Measurements from ENCODE around the gene PIAS4.
"Not testable (repeated sequence)": the region's sequence is repeated elsewhere in the genome, so short reads cannot be mapped to it uniquely, and the experiment has no call there.

Gene PIAS4

DNA sequence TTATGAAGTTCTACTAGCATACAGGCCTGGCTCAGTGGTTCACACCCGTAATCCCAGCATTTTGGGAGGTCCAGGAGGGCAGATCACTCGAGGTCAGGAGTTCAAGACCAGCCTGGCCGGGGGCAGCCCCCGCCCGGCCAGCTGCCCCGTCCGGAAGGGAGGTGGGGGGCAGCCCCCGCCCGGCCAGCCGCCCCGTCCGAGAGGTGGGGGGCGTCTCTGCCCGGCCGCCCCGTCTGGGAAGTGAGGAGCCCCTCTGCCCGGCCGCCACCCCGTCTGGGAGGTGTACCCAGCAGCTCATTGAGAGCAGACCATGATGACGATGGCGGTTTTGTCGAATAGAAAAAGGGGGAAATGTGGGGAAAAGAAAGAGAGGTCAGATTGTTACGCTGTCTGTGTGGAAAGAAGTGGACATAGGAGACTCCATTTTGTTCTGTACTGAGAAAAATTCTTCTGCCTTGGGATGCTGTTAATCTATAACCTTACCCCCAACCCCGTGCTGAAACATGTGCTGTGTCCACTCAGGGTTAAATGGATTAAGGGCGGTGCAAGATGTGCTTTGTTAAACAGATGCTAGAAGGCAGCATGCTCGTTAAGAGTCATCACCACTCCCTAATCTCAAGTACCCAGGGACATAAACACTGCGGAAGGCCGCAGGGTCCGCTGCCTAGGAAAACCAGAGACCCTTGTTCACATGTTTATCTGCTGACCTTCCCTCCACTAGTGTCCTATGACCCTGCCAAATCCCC is 8.7 kb upstream of the PIAS4 start:
- DNase-seq (ENCODE audit: low spot score): not testable (repeated sequence)

DNA sequence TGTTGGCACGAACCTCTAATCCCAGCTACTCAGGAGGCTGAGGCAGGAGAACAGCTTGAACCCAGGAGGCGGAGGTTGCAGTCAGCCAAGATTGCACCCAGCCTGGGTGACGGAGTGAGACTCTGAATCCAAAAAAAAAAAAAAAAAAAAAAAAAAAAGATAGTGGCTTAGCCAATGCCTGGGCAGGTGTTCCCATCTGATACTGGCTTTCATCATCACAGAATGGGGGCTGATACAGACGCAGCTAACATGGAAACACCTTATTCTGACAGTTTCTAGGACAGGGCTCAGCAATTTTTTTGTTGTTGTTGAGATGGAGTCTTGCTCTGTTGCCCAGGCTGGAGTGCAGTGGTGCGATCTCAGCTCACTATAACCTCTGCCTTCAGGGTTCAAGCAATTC is 6.7 kb upstream of the PIAS4 start:
- not testable (repeated sequence) for DNase-seq (ENCODE audit: low spot score)

DNA sequence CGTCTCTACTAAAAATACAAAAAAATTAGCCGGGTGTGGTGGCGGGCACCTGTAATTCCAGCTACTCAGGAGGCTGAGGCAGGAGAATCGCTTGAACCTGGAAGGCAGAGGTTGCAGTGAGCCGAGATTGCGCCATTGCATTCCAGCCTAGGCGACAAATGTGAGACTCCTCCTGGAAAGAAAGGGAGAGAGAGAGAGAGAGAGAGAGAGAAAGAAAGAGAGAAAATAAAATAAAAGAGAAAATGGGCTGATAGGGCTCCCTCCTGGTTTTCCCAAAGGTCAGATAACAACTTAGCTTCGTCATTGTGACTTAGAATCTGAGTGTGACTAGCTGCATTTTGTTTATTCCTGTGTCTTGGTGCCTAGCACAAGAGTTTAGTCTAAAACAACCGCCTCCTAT is 2.1 kb upstream of the PIAS4 start:
- DNase-seq (ENCODE audit: low spot score): not testable (repeated sequence)

DNA sequence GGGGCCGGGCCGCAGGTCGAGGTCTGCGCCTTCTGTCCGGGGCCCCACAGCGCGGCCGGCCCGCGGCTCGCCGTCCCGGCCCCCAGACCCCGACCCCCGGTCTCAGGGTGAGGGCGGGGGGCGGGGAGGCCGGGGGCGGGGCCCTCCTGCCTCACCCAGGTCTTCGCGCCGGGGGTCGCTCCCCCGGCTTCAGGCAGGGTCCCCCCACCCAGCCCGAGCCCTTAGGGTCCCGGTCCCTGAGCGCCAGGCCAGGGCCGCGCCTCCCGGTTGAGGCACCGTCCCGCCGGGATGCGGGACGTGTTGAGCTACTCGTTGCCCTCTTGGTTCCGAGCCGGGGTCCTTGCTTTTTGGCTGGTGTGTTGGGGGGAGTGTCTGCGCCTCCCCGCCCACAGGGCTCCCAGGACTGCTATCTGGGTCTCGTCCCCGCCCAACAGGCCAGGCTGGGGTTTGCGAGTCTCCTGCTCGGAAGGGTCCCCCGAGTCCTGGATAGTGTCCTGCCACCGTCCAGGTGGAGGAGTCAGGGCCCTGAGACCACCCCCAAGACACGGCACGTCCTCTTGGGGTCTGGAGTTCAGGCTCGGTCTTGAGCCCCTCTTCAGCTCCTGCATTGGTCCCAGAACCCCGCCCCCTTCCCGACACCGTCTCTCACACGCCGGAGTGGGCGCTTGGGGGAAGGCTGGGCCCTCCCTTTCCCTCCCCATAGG is 452 bp downstream of the PIAS4 start:
- peak; percentile 23 for DNase-seq (ENCODE audit: low spot score)

DNA sequence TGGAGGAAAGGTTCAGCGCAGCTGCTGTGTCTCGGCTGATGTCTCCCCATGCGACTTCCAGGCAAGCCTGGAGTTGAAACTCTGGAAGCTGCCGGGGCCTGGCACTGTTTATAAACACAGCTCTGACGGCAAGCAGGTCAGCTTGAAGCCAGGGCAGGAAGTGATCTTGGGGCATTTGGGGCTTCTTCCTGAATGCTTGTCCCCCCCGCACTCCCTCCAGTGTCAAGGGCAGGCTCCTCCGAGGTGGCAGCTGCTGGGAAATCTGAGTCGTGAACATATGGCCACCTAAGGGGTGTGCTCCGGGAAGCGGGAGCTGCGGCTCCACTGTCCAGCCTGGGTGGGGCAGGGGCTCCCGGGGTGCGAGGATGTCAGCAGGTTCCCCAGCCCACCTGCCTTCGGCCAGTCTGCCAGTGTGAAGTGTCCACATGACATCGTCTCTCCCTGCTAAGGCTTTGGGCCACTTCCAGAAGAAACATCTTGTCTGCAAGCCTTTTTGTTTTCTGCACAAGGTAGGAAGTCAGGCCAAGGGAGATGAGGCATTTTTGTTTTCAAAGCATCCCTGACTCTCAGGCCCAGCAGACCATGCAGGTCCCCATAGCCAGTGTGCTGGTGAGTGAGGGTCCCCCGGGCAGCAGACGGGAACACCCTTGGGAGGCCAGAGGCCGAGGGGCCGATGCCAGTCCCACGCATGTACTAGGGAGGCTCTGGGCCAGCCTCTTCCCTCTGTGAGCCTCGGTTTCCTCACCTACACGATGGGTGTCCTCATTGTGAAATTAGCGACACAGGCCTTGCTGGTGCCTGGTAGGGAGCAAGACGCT is 2.7 kb downstream of the PIAS4 start:
- DNase-seq (ENCODE audit: low spot score): no peak

DNA sequence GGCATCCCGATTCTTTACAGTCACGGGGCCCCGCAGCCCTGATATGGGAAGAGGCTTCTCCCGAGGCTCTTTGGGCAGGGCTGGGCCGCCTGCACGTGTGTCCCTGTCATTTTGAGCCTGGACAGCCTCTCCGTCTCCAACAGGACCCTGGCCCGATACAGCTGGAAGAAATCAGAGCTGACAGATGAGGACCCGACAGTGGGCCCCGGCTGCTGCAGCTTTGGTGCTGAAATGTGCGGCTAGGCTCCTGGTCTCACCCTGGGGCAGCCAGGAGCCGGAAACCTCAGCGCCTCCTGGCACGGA is 3.2 kb downstream of the PIAS4 start:
- DNase-seq (ENCODE audit: low spot score): no peak

DNA sequence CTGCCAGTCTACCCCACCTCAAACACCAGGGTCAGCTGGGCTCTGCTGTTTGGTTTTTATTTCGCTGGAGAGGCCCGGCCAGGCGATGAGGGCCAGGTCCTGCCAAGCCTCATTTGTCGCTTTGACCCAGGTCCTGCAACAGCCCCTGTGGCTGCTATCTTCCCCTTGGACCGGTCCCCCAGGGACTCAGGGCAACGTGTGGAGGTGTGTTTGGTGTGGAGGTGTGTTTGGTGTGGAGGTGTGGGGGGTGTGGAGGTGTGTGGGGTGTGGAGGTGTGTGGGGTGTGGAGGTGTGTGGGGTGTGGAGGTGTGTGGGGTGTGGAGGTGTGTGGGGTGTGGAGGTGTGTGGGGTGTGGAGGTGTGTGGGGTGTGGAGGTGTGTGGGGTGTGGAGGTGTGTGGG is 3.9 kb downstream of the PIAS4 start:
- not testable (repeated sequence) for DNase-seq (ENCODE audit: low spot score)

DNA sequence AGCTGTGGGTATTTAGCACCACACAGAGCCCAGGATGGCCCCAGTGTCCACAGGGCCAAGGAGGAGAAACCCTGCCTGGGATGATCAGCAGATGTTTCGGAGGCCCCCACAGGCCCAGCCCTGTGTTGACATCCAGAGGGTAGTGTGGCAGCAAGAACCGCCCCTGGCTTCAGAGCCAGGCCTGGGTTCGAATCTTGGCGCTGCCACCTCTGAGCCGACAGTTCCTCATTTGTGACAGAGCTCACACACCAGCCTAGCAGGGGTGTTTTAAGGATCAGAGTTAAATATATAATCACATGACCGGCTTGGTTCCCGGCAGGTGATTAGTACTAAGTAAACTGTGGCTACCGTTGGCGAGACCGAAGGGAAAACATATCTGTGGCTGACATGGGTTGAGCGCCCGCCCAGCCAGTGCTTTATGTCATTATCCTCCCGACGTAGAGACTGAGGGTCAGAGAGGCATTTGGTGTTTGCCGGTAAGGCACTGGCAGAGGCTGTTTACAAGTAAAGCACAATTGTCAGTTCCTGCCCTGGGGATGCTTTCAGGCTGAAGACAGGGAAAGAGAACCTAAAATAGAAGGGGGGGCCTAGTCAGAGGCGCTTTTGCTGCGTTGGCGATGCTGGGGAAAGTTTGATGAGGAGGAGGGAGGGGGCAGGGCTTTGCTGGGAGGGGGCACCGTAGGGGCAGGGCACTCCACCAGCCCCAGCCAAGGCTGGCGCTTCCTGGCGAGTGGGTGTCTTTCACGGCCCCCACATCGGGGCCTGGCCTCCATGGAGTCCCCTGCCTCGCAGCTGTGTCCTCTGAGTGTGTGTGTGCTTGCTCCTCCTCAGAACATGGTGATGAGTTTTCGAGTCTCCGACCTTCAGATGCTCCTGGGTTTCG is 4.8 kb downstream of the PIAS4 start:
- DNase-seq (ENCODE audit: low spot score): no peak

DNA sequence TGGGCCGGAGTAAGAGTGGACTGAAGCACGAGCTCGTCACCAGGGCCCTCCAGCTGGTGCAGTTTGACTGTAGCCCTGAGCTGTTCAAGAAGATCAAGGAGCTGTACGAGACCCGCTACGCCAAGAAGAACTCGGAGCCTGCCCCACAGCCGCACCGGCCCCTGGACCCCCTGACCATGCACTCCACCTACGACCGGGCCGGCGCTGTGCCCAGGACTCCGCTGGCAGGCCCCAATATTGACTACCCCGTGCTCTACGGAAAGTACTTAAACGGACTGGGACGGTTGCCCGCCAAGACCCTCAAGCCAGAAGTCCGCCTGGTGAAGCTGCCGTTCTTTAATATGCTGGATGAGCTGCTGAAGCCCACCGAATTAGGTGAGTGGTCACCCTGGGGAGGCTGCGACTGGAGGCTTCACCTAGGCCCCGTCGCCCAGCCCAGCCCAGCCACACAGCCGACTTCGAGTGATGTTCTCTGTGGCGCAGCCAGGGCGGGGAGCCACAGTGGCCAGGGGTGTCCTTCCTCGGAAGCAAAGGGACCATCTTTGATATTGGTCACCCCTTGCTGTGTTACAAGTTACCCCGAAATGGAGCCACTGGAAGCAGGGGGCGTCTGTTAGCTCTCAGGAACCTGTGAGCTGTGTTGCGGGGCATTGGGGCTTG is 5.6 kb downstream of the PIAS4 start:
- DNase-seq (ENCODE audit: low spot score): no peak

DNA sequence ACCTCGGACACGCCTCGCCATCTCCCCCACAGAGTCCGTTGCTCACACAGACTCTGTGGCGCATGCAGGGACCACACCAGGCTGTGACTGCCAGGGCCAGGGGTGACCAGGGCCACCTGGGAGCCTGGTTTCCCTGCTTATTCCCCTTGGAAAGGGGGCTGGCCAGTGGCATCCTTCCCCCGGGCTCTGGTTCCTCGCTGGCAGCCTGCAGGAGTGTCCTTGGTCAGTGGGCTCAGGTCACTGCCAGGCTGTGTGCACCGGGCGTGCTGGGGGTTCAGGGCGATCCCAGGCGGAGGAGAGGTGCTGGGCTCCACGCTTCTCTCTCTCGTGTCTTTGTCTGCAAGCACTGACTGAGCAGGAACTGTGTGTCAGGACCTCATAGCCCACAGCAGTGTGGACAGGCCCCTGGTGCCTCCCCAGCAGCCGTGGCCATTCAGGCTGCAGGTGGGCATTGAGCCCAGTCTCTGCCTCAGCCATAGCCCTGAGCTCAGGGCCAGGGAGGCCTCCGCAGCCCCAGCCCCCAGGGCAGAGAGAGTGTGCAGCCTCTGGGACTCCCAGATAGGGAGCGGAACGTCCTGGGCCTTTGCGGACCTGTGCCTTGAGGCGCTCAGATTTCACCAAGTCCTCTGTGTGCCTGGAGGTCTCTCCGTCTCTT is 6.5 kb downstream of the PIAS4 start:
- no peak for DNase-seq (ENCODE audit: low spot score)

DNA sequence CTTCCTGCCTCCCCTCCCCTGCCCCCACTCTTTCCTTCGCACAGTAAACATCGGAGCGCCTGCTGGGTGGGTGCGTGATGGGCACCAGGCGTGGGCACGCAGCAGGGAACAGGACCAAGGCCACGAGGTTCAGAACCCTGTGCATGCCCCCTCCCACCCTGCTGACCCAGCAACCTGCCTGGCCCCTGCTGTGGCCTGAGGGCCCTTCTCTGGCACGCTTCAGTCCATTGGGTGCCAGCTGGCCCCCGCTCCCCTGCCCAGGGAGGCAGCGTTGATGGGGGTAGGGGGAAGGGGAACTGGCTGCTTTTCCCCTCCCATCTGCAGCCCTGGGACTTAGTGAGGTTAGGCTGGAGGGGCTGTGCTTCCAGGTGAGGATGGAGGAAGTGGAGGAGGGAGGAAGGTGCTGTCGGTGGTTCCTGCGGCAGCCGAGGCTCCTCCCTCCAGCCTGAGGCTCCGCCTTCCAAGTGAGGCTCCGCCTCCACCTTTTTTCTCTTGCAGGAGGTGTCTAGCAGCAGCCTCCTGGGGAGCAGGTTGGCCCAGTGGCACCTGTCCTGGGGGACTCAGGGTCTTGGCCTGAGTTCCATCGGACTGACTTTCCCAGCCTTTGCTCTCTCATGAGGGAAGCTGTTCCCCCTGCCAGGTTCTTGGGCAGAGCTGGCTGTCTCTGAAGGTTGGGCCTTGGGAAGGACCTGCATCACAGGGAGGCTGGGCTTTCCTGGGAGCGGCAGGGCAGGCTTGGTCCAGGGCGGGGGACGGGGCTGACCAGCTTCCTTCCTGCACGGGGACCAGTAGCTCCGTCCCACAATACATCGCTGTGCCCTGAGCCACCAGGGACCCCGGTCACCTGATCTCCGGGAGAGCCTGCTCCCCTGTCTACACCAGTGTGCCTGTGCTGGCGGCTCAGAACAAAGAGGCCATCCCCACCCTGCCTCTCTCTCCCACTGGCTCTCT is 7.3 kb downstream of the PIAS4 start:
- DNase-seq (ENCODE audit: low spot score): no peak

DNA sequence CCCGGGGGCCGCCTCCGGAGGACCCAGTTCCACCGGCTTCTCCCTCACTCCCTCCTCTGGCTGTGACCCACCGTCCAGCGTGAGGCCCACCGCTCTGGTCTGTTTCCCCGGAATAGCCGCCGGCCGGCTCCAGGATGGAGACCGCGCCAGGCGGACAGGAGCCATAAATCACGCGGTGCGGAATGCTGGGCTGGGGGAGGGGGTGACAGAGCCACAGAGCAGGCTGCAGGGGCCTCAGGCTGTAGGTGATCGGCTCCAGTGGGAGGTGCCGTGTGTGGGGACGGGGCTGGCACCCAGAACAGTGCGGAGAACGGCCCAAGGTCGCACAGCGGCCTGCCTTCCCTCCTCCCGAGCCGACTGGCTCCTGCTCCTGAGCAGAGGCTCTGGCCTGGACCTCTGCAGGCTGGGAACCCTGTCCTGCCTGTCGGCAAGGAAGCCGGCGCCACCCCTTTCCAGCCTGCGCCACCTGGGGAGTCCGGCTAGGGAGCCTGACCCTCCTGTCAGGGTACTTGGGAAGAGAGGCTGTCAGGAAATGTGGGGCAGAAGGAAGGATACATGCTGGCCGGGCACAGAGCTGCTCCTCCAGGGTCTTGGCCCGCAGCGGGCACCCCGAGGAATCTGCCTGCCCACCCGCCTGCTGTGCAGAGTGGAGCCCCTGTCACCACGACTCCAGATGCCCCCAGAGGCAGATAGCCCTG is 8.3 kb downstream of the PIAS4 start:
- no peak for DNase-seq (ENCODE audit: low spot score)

DNA sequence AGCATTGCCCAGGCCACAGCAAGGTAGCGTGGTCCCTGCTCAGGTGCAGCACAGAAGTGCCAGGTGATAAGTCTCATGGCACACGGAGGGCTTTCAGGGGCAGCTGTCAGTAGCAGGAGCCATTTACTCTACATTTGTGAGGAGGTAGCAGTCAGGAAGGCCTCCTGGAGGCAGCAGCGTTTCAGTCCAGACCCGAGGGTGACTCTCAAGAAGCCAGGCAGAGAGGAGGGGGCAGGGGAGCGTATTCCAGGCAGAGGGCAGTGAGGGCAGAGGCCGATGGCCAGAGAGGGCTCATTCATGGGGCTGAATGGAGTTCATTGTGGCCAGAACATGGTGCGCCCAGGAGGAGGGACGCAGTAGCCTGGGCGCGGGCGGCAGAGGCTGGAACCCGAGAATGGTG is 8.9 kb downstream of the PIAS4 start:
- DNase-seq (ENCODE audit: low spot score): no peak

DNA sequence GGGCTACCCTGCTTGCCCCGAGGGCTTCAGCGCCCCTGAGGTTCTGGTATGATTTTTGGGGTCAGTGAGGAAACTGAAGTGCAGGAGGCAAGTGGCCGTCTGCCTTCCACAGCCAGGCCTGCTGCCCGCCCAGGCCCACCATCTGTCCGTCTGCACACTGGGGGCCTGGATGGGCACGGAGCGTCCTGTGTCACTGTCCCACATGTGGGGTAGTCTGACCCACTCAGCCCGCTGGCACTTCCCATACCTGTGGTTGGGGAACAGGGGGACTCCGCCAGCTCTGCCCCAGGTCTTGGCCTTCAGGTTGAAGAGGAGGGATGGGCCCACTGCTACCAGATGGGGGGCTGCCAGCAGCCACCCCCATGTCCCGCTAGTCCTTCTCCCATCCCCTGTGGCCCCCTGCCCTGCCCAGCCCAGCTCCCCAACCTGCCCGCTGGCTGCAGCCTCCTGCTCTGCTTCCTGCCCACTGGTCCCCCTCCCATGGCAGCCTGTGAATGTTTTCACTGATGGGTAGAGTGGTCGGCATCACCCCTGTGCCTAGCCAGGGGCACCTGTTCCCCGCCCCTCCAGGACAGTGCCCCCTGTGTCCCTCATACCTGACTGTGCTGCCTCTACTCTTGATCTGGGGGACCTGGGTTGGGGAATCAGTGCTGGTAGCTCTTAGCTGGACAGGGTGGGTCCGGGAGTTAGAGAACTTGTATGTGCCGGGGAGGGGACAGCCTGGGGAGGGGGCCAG is 9.5 kb downstream of the PIAS4 start:
- no peak for DNase-seq (ENCODE audit: low spot score)

DNA sequence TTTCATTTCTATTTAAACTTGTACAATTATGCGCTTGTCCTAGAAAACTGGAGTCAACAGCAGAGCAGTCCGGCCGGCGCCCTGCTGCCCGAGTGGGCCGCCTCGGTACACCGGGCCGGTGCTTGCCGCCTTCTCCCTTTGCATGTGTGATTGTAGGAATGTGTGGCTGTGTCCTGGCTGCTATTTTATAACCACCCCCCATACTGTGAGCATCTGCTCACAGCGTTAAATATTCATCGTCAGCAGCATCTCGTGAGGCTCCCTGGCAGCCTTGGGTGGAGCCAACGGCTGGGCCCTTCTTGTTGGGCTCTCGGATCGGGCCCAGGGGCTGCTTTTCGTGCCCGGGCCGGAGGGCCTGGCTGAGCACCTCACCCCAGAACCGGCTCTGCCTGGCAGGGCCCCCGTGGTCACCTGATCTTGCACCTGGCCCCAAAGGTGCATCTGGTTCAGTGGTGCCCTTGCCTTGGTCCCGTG is 10.6 kb downstream of the PIAS4 start:
- DNase-seq (ENCODE audit: low spot score): no peak

DNA sequence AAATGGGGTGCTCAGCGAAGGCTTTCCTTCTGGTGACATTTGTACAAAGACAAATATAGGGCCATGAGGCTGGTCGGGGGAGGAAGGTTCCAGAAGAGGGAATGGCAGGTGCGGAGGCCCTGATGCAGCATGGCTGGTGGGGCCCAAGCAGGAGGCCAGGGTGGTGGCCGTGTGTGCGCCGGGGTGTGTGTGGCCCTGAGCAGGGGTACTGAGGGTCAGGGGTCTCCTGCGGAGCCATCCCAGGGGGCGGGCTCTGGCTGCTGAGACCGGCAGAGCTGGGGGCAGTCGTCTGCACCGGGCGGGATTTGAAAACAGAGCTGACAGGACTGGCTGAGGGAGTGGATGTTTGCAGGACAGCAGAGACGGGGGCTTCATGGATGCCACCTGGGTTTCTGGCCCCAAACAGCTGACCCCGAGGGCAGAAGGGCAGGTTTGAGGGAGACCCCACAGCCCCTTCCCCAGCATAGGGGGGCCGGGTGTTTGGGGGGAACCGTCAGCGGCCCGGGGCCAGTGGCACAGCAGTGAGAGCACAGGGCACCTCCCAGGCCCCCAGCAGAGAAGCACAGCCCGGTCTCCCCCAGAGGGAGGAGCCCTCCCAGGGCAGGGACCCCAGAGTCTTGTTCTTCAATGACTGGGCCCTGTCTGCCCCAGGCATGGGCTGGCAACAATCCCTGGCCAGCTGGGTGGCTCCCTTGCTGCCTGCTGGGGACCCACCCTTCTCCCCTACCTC is 11.4 kb downstream of the PIAS4 start:
- DNase-seq (ENCODE audit: low spot score): no peak

DNA sequence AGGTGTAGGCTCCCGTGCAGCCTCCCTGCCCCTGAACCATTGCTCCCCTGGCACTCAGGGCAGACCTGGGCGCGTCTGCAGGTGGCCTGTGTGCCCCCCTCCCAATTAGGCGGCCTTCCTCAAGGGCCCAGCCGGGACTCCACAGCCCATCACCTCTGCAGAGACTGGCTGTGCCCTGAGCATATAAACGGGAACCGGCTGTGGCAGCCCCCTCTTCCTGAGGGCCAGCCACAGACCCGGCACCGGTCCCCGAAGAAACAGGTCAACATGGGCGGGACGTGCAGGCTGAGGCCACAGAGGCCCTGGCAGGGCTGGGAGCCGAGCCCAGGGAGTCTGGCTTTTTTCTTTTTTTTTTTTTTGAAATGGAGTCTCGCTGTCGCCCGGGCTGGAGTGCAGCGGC is 12.0 kb downstream of the PIAS4 start:
- no peak for DNase-seq (ENCODE audit: low spot score)
